Suprapubic skin (tissue), 4 donors: ENCODE data around the gene TRRAP. TPM values are rescaled to one million over a fixed set of nuclear protein-coding genes. Genes with fewer than 3 reads are reported as not detected.

Experiments
- DNase-seq, 2 donors: peaks; one replicate each; pipeline ENCODE4 v3.0.0-alpha.2; 2019; ENCODE audit warnings: low spot score in 2 of 2
- H3K27ac ChIP-seq: fragments of 200-600 bp; sonication (generic); one replicate; pipeline ENCODE4 v1.5.1; 2019
- H3K27me3 ChIP-seq: fragments of 200-600 bp; sonication (generic); one replicate; pipeline ENCODE4 v1.5.1; 2019
- H3K36me3 ChIP-seq: fragments of 200-600 bp; sonication (generic); one replicate; pipeline ENCODE4 v1.5.1; 2019
- H3K4me1 ChIP-seq: fragments of 200-600 bp; sonication (generic); one replicate; pipeline ENCODE4 v1.5.1; 2019
- H3K4me3 ChIP-seq: fragments of 200-600 bp; sonication (generic); one replicate; pipeline ENCODE4 v1.5.1; 2019; ENCODE audit warnings: mild to moderate bottlenecking
- H3K9me3 ChIP-seq: fragments of 200-600 bp; sonication (generic); one replicate; pipeline ENCODE4 v1.5.1; 2019
- CTCF ChIP-seq, 2 donors: fragments of 200-600 bp in 1 of 2; fragments of 450-650 bp in 1 of 2; sonication (generic) in 1 of 2; IDR thresholded peaks; one replicate each; pipeline ENCODE4 v1.5.1; 2016 to 2019; ENCODE audit warnings: antibody characterized with exemption in 2 of 2, mild to moderate bottlenecking in 1 of 2, moderate library complexity in 1 of 2
- EP300 ChIP-seq: sonication (generic); formaldehyde crosslinking; IDR thresholded peaks from one replicate; pipeline ENCODE4 v1.6.1; 2017; ENCODE audit warnings: antibody characterized with exemption
- POLR2A ChIP-seq, 2 donors: fragments of 450-650 bp; IDR thresholded peaks; one replicate each; pipeline ENCODE4 v1.6.1; 2017; ENCODE audit warnings: antibody characterized with exemption in 2 of 2, mild to moderate bottlenecking in 2 of 2, moderate library complexity in 2 of 2
- POLR2AphosphoS5 ChIP-seq, 3 donors: sonication (generic); formaldehyde crosslinking; IDR thresholded peaks; one replicate each; pipeline ENCODE4 v1.6.1; 2017; ENCODE audit warnings: antibody characterized with exemption in 3 of 3
- WGBS: methylation state at CpG from one replicate; pipeline ENCODE4 v1.1.5; 2018; 5-methylcytosine and 5-hydroxymethylcytosine counted together
- total RNA-seq, 4 donors: library from RNA; depleted of rRNA; stranded (reverse); fragments of >200 nt; gene quantifications; one replicate each; pipeline ENCODE4 v1.1.0, GENCODE V29; 2016

The TRRAP gene
- total RNA-seq, 4 donors from 2014 or later, result 46.2 to 97.1 (median 65.7) TPM

GRCh38 chr7:98910427-98910826 is 32.1 kb downstream of the TRRAP start:
- no peak for DNase-seq
- H3K27me3 ChIP-seq, result no peaks in the 10 kb centered on the region
- H3K9me3 ChIP-seq, result no peaks in the 10 kb centered on the region
- TF ChIP-seq CTCF (IDR thresholded peaks at IDR 0.05) (no peak), POLR2A (IDR thresholded peaks at IDR 0.05) (no peak), EP300 (no peak), POLR2AphosphoS5 (IDR thresholded peaks at IDR 0.05) (no peak)
- WGBS, result 96% methylated on average over 3 of the region's 3 CpGs
- no peak overlapping the region for H3K4me3 ChIP-seq
- H3K27ac ChIP-seq, result no peak overlapping the region
- H3K4me1 ChIP-seq, result no peaks in the 10 kb centered on the region
- peaks cover 94% of the 10 kb centered on the region for H3K36me3 ChIP-seq

- H3K36me3 ChIP-seq, result peaks cover 95% of the 10 kb centered on the region
- TF ChIP-seq EP300, result no peak
- TF ChIP-seq POLR2A (IDR thresholded peaks at IDR 0.05), result no peak
- no peak for TF ChIP-seq CTCF (IDR thresholded peaks at IDR 0.05)
- no peak for TF ChIP-seq POLR2AphosphoS5 (IDR thresholded peaks at IDR 0.05)
- H3K27me3 ChIP-seq, result no peaks in the 10 kb centered on the region
- no peaks in the 10 kb centered on the region for H3K4me1 ChIP-seq
- 54% methylated on average over 5 of the region's 5 CpGs for WGBS
- no peak for DNase-seq
- H3K9me3 ChIP-seq, result no peaks in the 10 kb centered on the region
- no peak overlapping the region for H3K27ac ChIP-seq
- no peak overlapping the region for H3K4me3 ChIP-seq
Measured at GRCh38 chr7:98911916-98912315, 33.6 kb downstream of the TRRAP start.

DNA sequence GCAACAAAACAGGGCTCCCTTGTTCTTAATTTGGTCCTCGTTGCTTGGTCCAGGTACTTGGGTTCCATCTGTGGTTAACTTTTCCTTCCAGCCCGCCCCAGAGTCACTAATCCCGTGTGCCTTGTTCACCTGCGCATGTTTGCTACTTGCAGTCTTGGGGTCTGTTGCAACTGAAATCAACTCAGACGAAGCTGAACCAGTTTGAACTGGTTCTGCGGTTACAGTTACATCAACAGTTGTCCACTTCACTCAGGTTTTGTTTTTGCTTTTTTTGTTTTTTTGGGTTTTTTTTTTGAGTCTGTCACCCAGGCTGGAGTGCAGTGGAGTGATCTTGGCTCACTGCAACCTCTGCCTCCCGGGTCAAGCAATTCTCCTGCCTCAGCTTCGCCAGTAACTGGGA is 34.7 kb downstream of the TRRAP start:
- H3K27me3 ChIP-seq, result no peaks in the 10 kb centered on the region
- H3K4me3 ChIP-seq, result no peak overlapping the region
- no peak for DNase-seq
- no peak for TF ChIP-seq CTCF (IDR thresholded peaks at IDR 0.05)
- no peak for TF ChIP-seq POLR2AphosphoS5 (IDR thresholded peaks at IDR 0.05)
- no peak for TF ChIP-seq EP300
- TF ChIP-seq POLR2A (IDR thresholded peaks at IDR 0.05), result no peak
- whole genome bisulfite sequencing, result 88% methylated on average over 8 of the region's 8 CpGs
- no peaks in the 10 kb centered on the region for H3K4me1 ChIP-seq
- H3K36me3 ChIP-seq, result peaks cover 96% of the 10 kb centered on the region
- H3K27ac ChIP-seq, result no peak overlapping the region
- no peaks in the 10 kb centered on the region for H3K9me3 ChIP-seq

- Histone ChIP-seq H3K4me3 (no peak overlapping the region), H3K4me1 (no peaks in the 10 kb centered on the region), H3K9me3 (no peaks in the 10 kb centered on the region), H3K27me3 (no peaks in the 10 kb centered on the region), H3K36me3 (peaks cover 96% of the 10 kb centered on the region), H3K27ac (no peak overlapping the region)
- no peak for TF ChIP-seq CTCF (IDR thresholded peaks at IDR 0.05)
- DNase-seq, result no peak
Measured at GRCh38 chr7:98913612-98914011, 35.3 kb downstream of the TRRAP start.

DNA sequence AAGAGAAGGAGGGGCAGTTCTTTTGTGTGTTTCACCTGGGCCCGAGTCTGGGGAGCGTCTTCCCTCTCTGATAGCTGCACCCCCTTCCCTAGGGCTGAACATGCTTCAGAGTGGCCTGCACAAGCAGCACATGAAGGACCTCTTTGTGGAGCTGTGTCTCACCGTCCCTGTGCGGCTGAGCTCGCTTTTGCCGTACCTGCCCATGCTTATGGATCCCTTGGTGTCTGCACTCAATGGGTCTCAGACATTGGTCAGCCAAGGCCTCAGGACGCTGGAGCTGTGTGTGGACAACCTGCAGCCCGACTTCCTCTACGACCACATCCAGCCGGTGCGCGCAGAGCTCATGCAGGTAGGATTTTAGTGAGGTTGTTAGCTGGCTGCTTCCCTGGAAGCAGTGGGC is 39.0 kb downstream of the TRRAP start:
- no peaks in the 10 kb centered on the region for H3K9me3 ChIP-seq
- H3K4me3 ChIP-seq, result no peak overlapping the region
- H3K27ac ChIP-seq, result no peak overlapping the region
- peaks cover 95% of the 10 kb centered on the region for H3K36me3 ChIP-seq
- DNase-seq, result no peak
- TF ChIP-seq POLR2AphosphoS5 (IDR thresholded peaks at IDR 0.05) (no peak), POLR2A (IDR thresholded peaks at IDR 0.05) (no peak), CTCF (IDR thresholded peaks at IDR 0.05) (no peak)
- H3K4me1 ChIP-seq, result peaks cover 6% of the 10 kb centered on the region
- no peaks in the 10 kb centered on the region for H3K27me3 ChIP-seq
- WGBS, result 93% methylated on average over 12 of the region's 12 CpGs
